Superior temporal gyrus (tissue), 1 donor: ENCODE data around the gene SCAPER.

Experiments used
- DNase-seq: peaks from one replicate; pipeline ENCODE4 v3.0.0-alpha.2; 2016; ENCODE audit errors: extremely low spot score

The SCAPER gene

GRCh38 chr15:76363251-76363650, 541.9 kb downstream of the SCAPER start:
- DNase-seq: no peak

- no peak for DNase-seq
These were observed 544.7 kb downstream of the SCAPER start for GRCh38 chr15:76360416-76360815.

- no peak for DNase-seq
These were observed 546.0 kb downstream of the SCAPER start for GRCh38 chr15:76359152-76359551.

GRCh38 chr15:76358453-76358852, 546.7 kb downstream of the SCAPER start:
- DNase-seq: no peak

GRCh38 chr15:76354823-76355440, 550.2 kb downstream of the SCAPER start:
- no peak for DNase-seq

GRCh38 chr15:76353903-76354302, 551.2 kb downstream of the SCAPER start:
- no peak for DNase-seq

GRCh38 chr15:76353023-76353577, 552.0 kb downstream of the SCAPER start:
- DNase-seq: no peak

GRCh38 chr15:76349301-76350070, 555.7 kb downstream of the SCAPER start:
- DNase-seq: no peak

- DNase-seq: no peak
These were observed 557.6 kb downstream of the SCAPER start for GRCh38 chr15:76347482-76348055.

- DNase-seq: no peak
These were observed 558.3 kb downstream of the SCAPER start for GRCh38 chr15:76346669-76347481.

GRCh38 chr15:76345880-76346668, 559.1 kb downstream of the SCAPER start:
- no peak for DNase-seq

GRCh38 chr15:76345583-76345879, 559.6 kb downstream of the SCAPER start:
- no peak for DNase-seq

- no peak for DNase-seq
These were observed 560.1 kb downstream of the SCAPER start for GRCh38 chr15:76344893-76345582.

- no peak for DNase-seq
These were observed 561.7 kb downstream of the SCAPER start for GRCh38 chr15:76343313-76343996.

- DNase-seq: no peak
These were observed 562.5 kb downstream of the SCAPER start for GRCh38 chr15:76342382-76343201.

- no peak for DNase-seq
These were observed 563.1 kb downstream of the SCAPER start for GRCh38 chr15:76342058-76342381.

GRCh38 chr15:76341366-76342057, 563.6 kb downstream of the SCAPER start:
- no peak for DNase-seq

GRCh38 chr15:76340803-76341365, 564.3 kb downstream of the SCAPER start:
- DNase-seq: no peak
